Ovary (tissue), 3 donors: ENCODE data around the gene ALDH3B2.

Source experiments
- EP300 ChIP-seq: sonication (generic); formaldehyde crosslinking; IDR thresholded peaks from one replicate; pipeline ENCODE4 v1.6.1; 2017; ENCODE audit warnings: antibody characterized with exemption
- POLR2A ChIP-seq: fragments of 450-650 bp; IDR thresholded peaks from one replicate; pipeline ENCODE4 v1.6.1; 2017; ENCODE audit warnings: antibody characterized with exemption, mild to moderate bottlenecking, moderate library complexity
- TF ChIP-seq, protein P1 (sequence below), 3 donors: fragments of 450-650 bp in 2 of 3; fragments of 200-600 bp in 1 of 3; IDR thresholded peaks; one replicate each; pipeline versions ENCODE4 v1.5.1 to v1.8.0; 2016 to 2022; ENCODE audit warnings: antibody characterized with exemption in 3 of 3, mild to moderate bottlenecking in 1 of 3
- donor health status: DM: no; HTN: no; CAD: no.

DNA sequence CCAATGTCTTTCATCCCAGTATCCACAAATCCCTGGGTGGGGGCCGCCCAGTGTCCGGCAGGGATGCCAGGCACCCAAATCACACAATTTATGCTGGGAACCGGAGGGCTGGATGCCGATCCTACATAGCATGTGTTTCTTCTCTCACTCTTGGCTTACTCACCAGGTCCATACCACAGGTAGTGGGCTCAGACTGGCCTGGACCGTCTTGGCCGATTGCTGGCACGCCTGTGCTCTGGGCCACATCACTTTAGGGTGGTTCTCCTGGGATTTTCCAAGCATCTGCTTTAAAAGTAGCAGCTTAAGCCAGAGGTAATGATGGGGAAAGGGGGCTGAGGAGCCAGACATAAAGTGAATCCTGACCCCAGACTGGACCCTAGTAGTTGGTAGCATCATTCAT lies 22.6 kb upstream of the ALDH3B2 start:
- TF ChIP-seq POLR2A (no peak), EP300 (no peak)
- TF ChIP-seq, protein P1, sequence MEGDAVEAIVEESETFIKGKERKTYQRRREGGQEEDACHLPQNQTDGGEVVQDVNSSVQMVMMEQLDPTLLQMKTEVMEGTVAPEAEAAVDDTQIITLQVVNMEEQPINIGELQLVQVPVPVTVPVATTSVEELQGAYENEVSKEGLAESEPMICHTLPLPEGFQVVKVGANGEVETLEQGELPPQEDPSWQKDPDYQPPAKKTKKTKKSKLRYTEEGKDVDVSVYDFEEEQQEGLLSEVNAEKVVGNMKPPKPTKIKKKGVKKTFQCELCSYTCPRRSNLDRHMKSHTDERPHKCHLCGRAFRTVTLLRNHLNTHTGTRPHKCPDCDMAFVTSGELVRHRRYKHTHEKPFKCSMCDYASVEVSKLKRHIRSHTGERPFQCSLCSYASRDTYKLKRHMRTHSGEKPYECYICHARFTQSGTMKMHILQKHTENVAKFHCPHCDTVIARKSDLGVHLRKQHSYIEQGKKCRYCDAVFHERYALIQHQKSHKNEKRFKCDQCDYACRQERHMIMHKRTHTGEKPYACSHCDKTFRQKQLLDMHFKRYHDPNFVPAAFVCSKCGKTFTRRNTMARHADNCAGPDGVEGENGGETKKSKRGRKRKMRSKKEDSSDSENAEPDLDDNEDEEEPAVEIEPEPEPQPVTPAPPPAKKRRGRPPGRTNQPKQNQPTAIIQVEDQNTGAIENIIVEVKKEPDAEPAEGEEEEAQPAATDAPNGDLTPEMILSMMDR (IDR thresholded peaks at IDR 0.05): no peak
